GM19043 (cell line): ENCODE results near the gene CFAP251.
"Not testable (repeated sequence)": the region's sequence is repeated elsewhere in the genome, so short reads cannot be mapped to it uniquely, and the experiment has no call there.

Source experiments
- ATAC-seq: cut with Tn5 transposase; IDR thresholded peaks from one replicate; pipeline ENCODE4 v1.9.1; 2021; ENCODE audit warnings: low read depth; ENCODE audit not compliant: unreplicated experiment

The CFAP251 gene

GRCh38 chr12:121917950-121918678 is at the start of gene CFAP251:
CFAP251 (plus strand) TSS chr12:121918592; CDS start chr12:121921306, 2,714 bp downstream.
- peak; percentile 95 for ATAC-seq

- not testable (repeated sequence) for ATAC-seq
These were observed 49.2 kb upstream of the CFAP251 start for GRCh38 chr12:121869229-121869628.

GRCh38 chr12:121871467-121871866 is 46.9 kb upstream of the CFAP251 start:
- no peak for ATAC-seq

- no peak for ATAC-seq
These were observed 45.7 kb upstream of the CFAP251 start for GRCh38 chr12:121872546-121873215.

- ATAC-seq, result no peak
These were observed 45.2 kb upstream of the CFAP251 start for GRCh38 chr12:121873216-121873569.

- ATAC-seq, result no peak
These were observed 44.3 kb upstream of the CFAP251 start for GRCh38 chr12:121874071-121874470.

- no peak for ATAC-seq
These were observed 42.8 kb upstream of the CFAP251 start for GRCh38 chr12:121875582-121875981.

GRCh38 chr12:121876080-121876447 is 42.3 kb upstream of the CFAP251 start:
- ATAC-seq, result not testable (repeated sequence)

GRCh38 chr12:121883315-121883660 is 35.1 kb upstream of the CFAP251 start:
- no peak for ATAC-seq

GRCh38 chr12:121885129-121885528 is 33.3 kb upstream of the CFAP251 start:
- not testable (repeated sequence) for ATAC-seq

- ATAC-seq, result no peak
These were observed 30.3 kb upstream of the CFAP251 start for GRCh38 chr12:121888083-121888477.

GRCh38 chr12:121888478-121889273 is 29.7 kb upstream of the CFAP251 start, which contains the start of gene PSMD9:
PSMD9 (plus strand) TSS chr12:121888790; CDS start chr12:121888857, 67 bp downstream.
- peak; percentile 89 for ATAC-seq

GRCh38 chr12:121889274-121889624 is 29.1 kb upstream of the CFAP251 start:
- ATAC-seq, result no peak

GRCh38 chr12:121889661-121890060 is 28.7 kb upstream of the CFAP251 start:
- ATAC-seq, result not testable (repeated sequence)

- ATAC-seq, result no peak
These were observed 25.5 kb upstream of the CFAP251 start for GRCh38 chr12:121892673-121893561.

- ATAC-seq, result no peak
These were observed 24.4 kb upstream of the CFAP251 start for GRCh38 chr12:121893961-121894460.

- ATAC-seq, result no peak
These were observed 23.8 kb upstream of the CFAP251 start for GRCh38 chr12:121894633-121895032.

- ATAC-seq, result no peak
These were observed 20.1 kb upstream of the CFAP251 start for GRCh38 chr12:121898287-121898686.

- no peak for ATAC-seq
These were observed 18.8 kb upstream of the CFAP251 start for GRCh38 chr12:121899590-121899989.

- no peak for ATAC-seq
These were observed 15.2 kb upstream of the CFAP251 start for GRCh38 chr12:121903202-121903601.
